Neural progenitor cell (in vitro differentiated cells): Measurements from ENCODE around the gene TBC1D14.

Experiments
- CTCF ChIP-seq: fragments of 200-600 bp; sonication (generic); IDR thresholded peaks from 2 replicates; pipeline ENCODE4 v1.5.1; 2017; ENCODE audit warnings: antibody characterized with exemption, mild to moderate bottlenecking
- EZH2 ChIP-seq: fragments of 200-600 bp; sonication (generic); IDR thresholded peaks from 2 replicates; pipeline ENCODE4 v1.6.1; 2017; ENCODE audit warnings: antibody characterized with exemption, mild to moderate bottlenecking, moderate library complexity
- EZH2phosphoT487 ChIP-seq: fragments of 200-600 bp; sonication (generic); IDR thresholded peaks from 2 replicates; pipeline ENCODE4 v1.6.1; 2017; ENCODE audit warnings: antibody characterized with exemption

GRCh38 chr4:7016086-7016485 is 106.5 kb downstream of the TBC1D14 start:
- TF ChIP-seq CTCF (no peak), EZH2 (no peak), EZH2phosphoT487 (no peak)
